OCI-LY3 (cell line): Measurements from ENCODE around the gene WARS2.

Experiments
- H2AFZ ChIP-seq: fragments of 200-600, 300-600 bp; shearing (Covaris generic); 2 replicates; pipeline ENCODE4 v1.6.0; 2014; ENCODE audit warnings: antibody characterized with exemption, low read depth, low read length
- H3K27ac ChIP-seq: fragments of 200-600, 300-600 bp; sonication (generic); 2 replicates; pipeline ENCODE4 v1.5.1; 2014; ENCODE audit warnings: mild to moderate bottlenecking, low read length, moderate library complexity, mixed read lengths
- H3K27me3 ChIP-seq: fragments of 200-600, 300-600 bp; sonication (generic); 2 replicates; pipeline ENCODE4 v1.6.1; 2014; ENCODE audit warnings: low read depth, low read length, mixed read lengths
- H3K36me3 ChIP-seq: fragments of 200-600, 300-600 bp; sonication (generic); replicated peaks from 2 replicates; pipeline ENCODE3; 2014; ENCODE audit warnings: low read depth, low read length, mixed read lengths
- H3K4me1 ChIP-seq: fragments of 300-600, 200-600 bp; sonication (generic); 2 replicates; pipeline ENCODE4 v1.6.1; 2014; ENCODE audit warnings: low read length, mixed read lengths
- H3K4me2 ChIP-seq: fragments of 200-600, 300-600 bp; sonication (generic); 2 replicates; pipeline ENCODE4 v1.6.1; 2014; ENCODE audit warnings: low read length, mixed read lengths
- H3K4me3 ChIP-seq: fragments of 300-600, 200-600 bp; sonication (generic); 2 replicates; pipeline ENCODE4 v1.5.1; 2014; ENCODE audit warnings: antibody characterized with exemption, mild to moderate bottlenecking, low read length, moderate library complexity
- H3K79me2 ChIP-seq: fragments of 300-600, 200-600 bp; shearing (Covaris generic); 2 replicates; pipeline ENCODE4 v1.6.1; 2014; ENCODE audit warnings: mild to moderate bottlenecking, low read length, mixed read lengths
- H3K9ac ChIP-seq: fragments of 300-600, 200-600 bp; shearing (Covaris generic); 2 replicates; pipeline ENCODE4 v1.6.0; 2014; ENCODE audit warnings: mild to moderate bottlenecking, low read length, moderate library complexity
- H3K9me3 ChIP-seq: fragments of 200-600, 300-600 bp; shearing (Covaris generic); 2 replicates; pipeline ENCODE4 v1.6.1; 2014; ENCODE audit warnings: low read length, mixed read lengths; ENCODE audit not compliant: insufficient read depth
- H4K20me1 ChIP-seq: fragments of 200-600, 300-600 bp; sonication (generic); 2 replicates; pipeline ENCODE4 v1.6.1; 2016; ENCODE audit warnings: low read length, mixed read lengths; ENCODE audit not compliant: insufficient read depth
- EZH2phosphoT487 ChIP-seq: fragments of 200-600 bp; shearing (Covaris generic); IDR thresholded peaks from 2 replicates; pipeline ENCODE4 v1.6.1; 2018; ENCODE audit warnings: antibody characterized with exemption, mixed run types, low read depth
- TF ChIP-seq, protein P1 (sequence below): fragments of 200-600, 300-600 bp; sonication (generic); IDR thresholded peaks from 2 replicates; pipeline ENCODE4 v1.5.1; 2014; ENCODE audit warnings: antibody characterized with exemption, low read length, low read depth

WARS2 gene

DNA sequence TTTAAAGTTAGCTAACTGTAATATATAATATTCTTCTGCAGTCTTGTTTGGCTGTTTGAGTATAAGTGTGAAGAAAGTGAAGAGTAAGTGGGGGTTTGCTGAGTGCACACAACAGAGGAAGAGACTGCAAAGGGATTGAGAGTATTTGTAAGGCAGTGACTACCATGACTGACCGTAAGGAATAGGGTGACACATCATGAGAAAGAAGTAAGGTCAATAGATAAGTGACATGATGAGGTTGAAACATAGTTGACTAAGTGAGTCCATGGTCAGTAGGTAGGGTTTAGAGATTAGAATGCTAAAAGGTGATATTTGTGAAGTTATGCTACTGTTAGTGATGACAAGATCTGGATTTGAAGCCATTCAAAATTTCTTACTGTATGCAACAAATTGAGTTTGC lies 27.7 kb downstream of the WARS2 start:
- no peaks in the 10 kb centered on the region for H3K36me3 ChIP-seq
- no peak overlapping the region for H3K4me2 ChIP-seq
- no peak overlapping the region for H3K27ac ChIP-seq
- TF ChIP-seq, protein P1, sequence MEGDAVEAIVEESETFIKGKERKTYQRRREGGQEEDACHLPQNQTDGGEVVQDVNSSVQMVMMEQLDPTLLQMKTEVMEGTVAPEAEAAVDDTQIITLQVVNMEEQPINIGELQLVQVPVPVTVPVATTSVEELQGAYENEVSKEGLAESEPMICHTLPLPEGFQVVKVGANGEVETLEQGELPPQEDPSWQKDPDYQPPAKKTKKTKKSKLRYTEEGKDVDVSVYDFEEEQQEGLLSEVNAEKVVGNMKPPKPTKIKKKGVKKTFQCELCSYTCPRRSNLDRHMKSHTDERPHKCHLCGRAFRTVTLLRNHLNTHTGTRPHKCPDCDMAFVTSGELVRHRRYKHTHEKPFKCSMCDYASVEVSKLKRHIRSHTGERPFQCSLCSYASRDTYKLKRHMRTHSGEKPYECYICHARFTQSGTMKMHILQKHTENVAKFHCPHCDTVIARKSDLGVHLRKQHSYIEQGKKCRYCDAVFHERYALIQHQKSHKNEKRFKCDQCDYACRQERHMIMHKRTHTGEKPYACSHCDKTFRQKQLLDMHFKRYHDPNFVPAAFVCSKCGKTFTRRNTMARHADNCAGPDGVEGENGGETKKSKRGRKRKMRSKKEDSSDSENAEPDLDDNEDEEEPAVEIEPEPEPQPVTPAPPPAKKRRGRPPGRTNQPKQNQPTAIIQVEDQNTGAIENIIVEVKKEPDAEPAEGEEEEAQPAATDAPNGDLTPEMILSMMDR = no peak
- no peak for TF ChIP-seq EZH2phosphoT487
- H3K27me3 ChIP-seq = no peaks in the 10 kb centered on the region
- no peak overlapping the region for H3K4me3 ChIP-seq
- H3K79me2 ChIP-seq = no peaks in the 10 kb centered on the region
- no peaks in the 10 kb centered on the region for H3K4me1 ChIP-seq
- H3K9me3 ChIP-seq = no peaks in the 10 kb centered on the region
- no peaks in the 10 kb centered on the region for H4K20me1 ChIP-seq
- H2AFZ ChIP-seq = no peak overlapping the region
- H3K9ac ChIP-seq = no peak overlapping the region

DNA sequence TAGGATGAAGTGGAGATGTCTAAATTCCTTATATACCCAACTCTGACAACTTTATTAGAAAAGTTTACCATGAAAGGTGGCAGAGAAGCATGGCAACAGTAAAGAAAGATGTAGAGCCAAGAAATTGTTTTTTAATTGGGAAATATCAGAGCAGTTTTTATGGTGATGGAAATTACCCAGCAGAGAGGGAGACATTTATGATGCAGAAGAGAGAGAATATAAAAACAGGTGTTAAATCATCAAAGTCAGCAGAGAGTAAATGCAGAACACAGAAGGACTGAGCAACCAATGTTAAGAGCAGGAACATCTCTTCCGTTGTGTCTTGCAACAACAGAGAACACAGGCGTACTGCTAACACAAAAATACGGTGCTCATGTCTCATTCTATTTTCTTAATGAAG lies 28.2 kb downstream of the WARS2 start:
- no peak overlapping the region for H3K4me3 ChIP-seq
- H3K4me1 ChIP-seq = no peaks in the 10 kb centered on the region
- H3K27ac ChIP-seq = no peak overlapping the region
- no peaks in the 10 kb centered on the region for H4K20me1 ChIP-seq
- H3K27me3 ChIP-seq = no peaks in the 10 kb centered on the region
- no peaks in the 10 kb centered on the region for H3K79me2 ChIP-seq
- TF ChIP-seq, protein P1 = no peak
- TF ChIP-seq EZH2phosphoT487 = no peak
- H3K9me3 ChIP-seq = no peaks in the 10 kb centered on the region
- no peak overlapping the region for H2AFZ ChIP-seq
- H3K36me3 ChIP-seq = no peaks in the 10 kb centered on the region
- H3K4me2 ChIP-seq = no peak overlapping the region
- no peak overlapping the region for H3K9ac ChIP-seq

DNA sequence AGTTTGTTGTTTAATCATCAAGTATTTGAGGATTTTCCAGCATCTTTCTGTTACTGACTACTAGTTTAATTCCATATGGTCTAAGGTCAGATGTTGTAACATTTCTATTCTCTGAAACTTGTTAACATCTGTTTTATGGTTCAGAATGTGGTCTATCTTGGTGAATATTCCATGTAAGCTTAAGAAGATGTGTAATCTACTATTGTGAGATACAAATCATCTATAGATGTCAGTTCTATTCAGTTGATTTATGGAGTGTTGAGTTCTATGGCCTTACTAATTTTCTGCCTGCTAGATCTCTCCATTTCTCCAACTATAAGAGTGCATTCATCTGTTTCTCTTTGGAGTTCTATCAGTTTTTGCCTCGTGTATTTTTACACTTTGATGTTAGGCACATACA lies 31.5 kb downstream of the WARS2 start:
- Histone ChIP-seq H3K9me3 (no peaks in the 10 kb centered on the region), H4K20me1 (no peaks in the 10 kb centered on the region), H3K27ac (no peak overlapping the region), H3K27me3 (no peaks in the 10 kb centered on the region), H3K36me3 (no peaks in the 10 kb centered on the region), H3K4me2 (no peak overlapping the region), H2AFZ (no peak overlapping the region), H3K79me2 (no peaks in the 10 kb centered on the region), H3K9ac (no peak overlapping the region), H3K4me1 (no peaks in the 10 kb centered on the region), H3K4me3 (no peak overlapping the region)
- no peak for TF ChIP-seq EZH2phosphoT487
- TF ChIP-seq, protein P1 = no peak

DNA sequence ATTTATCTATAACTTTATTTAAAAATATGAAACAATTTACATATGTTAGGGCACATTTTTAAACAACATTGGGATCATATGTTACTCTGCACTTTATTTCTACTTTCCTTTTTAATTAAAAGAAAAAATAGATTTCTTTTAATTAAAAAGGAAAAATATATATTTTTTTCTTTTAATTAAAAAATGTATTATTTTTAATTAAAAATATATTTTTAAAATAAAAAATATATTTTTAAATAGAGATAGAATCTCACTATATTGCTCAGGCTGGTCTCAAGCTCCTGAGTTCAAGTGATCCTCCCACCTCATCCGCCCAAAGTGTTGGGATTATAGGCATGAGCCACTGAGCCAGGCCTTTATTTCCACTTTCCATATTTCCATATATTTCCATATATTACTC lies 36.7 kb downstream of the WARS2 start:
- Histone ChIP-seq H2AFZ (no peak overlapping the region), H3K4me2 (no peak overlapping the region), H3K9me3 (no peaks in the 10 kb centered on the region), H3K79me2 (no peaks in the 10 kb centered on the region), H3K4me1 (no peaks in the 10 kb centered on the region), H3K27me3 (no peaks in the 10 kb centered on the region), H3K36me3 (no peaks in the 10 kb centered on the region), H4K20me1 (no peaks in the 10 kb centered on the region), H3K4me3 (no peak overlapping the region), H3K27ac (no peak overlapping the region), H3K9ac (no peak overlapping the region)
- TF ChIP-seq, protein P1 = no peak
- TF ChIP-seq EZH2phosphoT487 = no peak
